Inferior parietal cortex (tissue), 1 donor: ENCODE data around the gene PER1.
A peak's percentile ranks its signal among the peaks of the same experiment; 100 is the strongest.

Experiments
- DNase-seq: peaks from one replicate; pipeline ENCODE4 v3.0.0-alpha.2; 2016; ENCODE audit errors: extremely low spot score

PER1 gene

GRCh38 chr17:8166731-8167130 lies 14.5 kb upstream of the PER1 start:
- DNase-seq = no peak

- no peak for DNase-seq
These were observed 12.6 kb upstream of the PER1 start for GRCh38 chr17:8164815-8165131.

- peak; percentile 67 for DNase-seq
These were observed 12.0 kb upstream of the PER1 start for GRCh38 chr17:8163978-8164814.

- no peak for DNase-seq
These were observed 11.1 kb upstream of the PER1 start for GRCh38 chr17:8162997-8163977.

GRCh38 chr17:8162233-8162996 lies 10.2 kb upstream of the PER1 start, which contains the start of gene VAMP2:
Gene VAMP2 (minus strand): TSS chr17:8162948. CDS start chr17:8162879, 69 bp downstream.
- DNase-seq = peak; percentile 70

GRCh38 chr17:8161289-8162232 lies 9.4 kb upstream of the PER1 start:
- DNase-seq = no peak

GRCh38 chr17:8160741-8161221 lies 8.6 kb upstream of the PER1 start:
- DNase-seq = no peak

- DNase-seq = no peak
These were observed 8.0 kb upstream of the PER1 start for GRCh38 chr17:8160224-8160577.

GRCh38 chr17:8159459-8160223 lies 7.4 kb upstream of the PER1 start:
- DNase-seq = no peak

GRCh38 chr17:8159032-8159400 lies 6.8 kb upstream of the PER1 start:
- DNase-seq = no peak

- peak; percentile 96 for DNase-seq
These were observed 6.2 kb upstream of the PER1 start for GRCh38 chr17:8158267-8159031.

GRCh38 chr17:8156246-8156992 lies 4.2 kb upstream of the PER1 start:
- DNase-seq = peak; percentile 99

GRCh38 chr17:8155996-8156245 lies 3.7 kb upstream of the PER1 start:
- no peak for DNase-seq

GRCh38 chr17:8155231-8155995 lies 3.2 kb upstream of the PER1 start:
- DNase-seq = no peak

- DNase-seq = no peak
These were observed 2.5 kb upstream of the PER1 start for GRCh38 chr17:8154608-8155155.

- peak; percentile 92 for DNase-seq
These were observed 1.9 kb upstream of the PER1 start for GRCh38 chr17:8153957-8154607.

- DNase-seq = peak; percentile 81
These were observed 1.3 kb upstream of the PER1 start for GRCh38 chr17:8153525-8153956.
